GM08714 (cell line): ENCODE data around the gene CEP85.

Experiments
- H3K4me3 ChIP-seq: fragments of 200-500 bp; sonication (Bioruptor generic); 2 replicates; pipeline ENCODE4 v1.5.1; 2014; ENCODE audit warnings: mild to moderate bottlenecking, low read length, inconsistent platforms
- ZNF274 ChIP-seq: IDR thresholded peaks from 2 replicates; pipeline ENCODE4 v1.6.1; 2012; ENCODE audit warnings: mild to moderate bottlenecking, low read depth, low read length

The CEP85 gene

GRCh38 chr1:26233903-26234643, at the start of gene CEP85:
CEP85 (plus strand) TSS chr1:26234200; CDS start chr1:26239784, 5,584 bp downstream.
- no peak for TF ChIP-seq ZNF274
- peak within 1 kb of the TSS; percentile 86 for H3K4me3 ChIP-seq

DNA sequence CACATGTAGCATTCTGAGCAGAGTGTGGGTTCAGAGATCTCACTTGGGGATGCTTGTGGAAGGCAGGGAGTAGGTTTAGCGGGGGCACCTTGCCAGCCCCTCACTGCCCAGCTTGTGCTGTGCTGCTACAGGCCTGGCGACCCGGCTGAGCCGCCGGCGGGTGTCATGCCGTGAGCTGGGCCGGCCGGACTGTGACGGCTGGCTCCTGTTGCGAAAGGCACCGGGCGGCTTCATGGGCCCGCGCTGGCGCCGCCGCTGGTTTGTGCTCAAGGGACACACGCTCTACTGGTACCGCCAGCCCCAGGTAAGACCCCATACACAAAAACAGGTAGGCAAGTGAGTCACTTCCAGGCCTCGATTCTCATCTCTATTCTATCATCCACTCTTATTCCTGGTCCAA, 49.1 kb upstream of the CEP85 start:
- H3K4me3 ChIP-seq = no peak overlapping the region
- no peak for TF ChIP-seq ZNF274

- H3K4me3 ChIP-seq = no peak overlapping the region
- TF ChIP-seq ZNF274 = no peak
These were observed 46.1 kb upstream of the CEP85 start for GRCh38 chr1:26187882-26188281.

GRCh38 chr1:26188477-26188876, 45.5 kb upstream of the CEP85 start:
- no peak overlapping the region for H3K4me3 ChIP-seq
- TF ChIP-seq ZNF274 = no peak

DNA sequence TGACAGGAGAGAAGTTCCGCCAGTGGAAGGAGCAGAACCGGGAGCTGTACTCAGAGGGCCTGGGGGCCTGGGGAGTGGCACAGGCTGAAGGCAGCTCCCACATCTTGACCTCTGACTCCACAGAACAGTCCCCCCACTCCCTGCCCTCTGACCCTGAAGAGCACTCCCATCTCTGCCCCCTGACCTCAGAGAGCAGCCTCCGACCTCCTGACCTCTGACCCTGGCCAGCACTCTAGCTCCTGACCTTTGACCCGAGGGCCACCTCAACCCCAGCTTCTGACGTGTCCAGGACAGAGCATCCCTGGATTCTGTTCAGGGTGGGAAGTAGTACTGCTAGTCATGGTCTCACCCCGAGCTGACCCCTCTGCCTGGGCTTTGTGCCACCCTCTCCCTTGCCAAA, 44.7 kb upstream of the CEP85 start:
- no peak for TF ChIP-seq ZNF274

DNA sequence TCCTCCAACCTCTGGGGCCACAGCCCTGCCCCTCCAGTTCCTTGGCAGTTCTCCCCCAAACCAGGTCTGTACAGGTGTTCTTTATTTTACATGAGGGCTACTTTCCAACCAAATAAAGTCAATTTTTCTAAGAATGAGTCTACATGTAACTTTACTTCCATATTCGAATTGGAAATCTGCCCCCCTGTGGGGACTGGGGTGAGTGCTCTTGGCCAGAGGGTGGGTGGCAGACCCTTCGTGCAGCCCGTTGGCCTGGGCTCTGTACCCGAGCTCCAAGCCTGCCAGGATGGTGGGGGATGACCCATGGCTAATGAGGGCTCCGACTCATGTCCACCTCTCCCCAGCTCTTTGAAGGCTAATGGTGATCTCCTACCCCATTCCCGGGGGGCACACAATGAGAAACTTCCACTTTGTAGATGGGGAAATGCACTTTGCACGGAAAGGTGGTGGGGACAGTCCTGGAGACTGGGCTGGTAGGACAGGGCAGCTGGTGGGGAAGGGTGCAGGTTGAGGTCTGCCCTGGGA, 44.2 kb upstream of the CEP85 start:
- no peak for TF ChIP-seq ZNF274
- no peak overlapping the region for H3K4me3 ChIP-seq

More for the DNA sequence above, 44.7 kb upstream of the CEP85 start:
- H3K4me3 ChIP-seq = no peak overlapping the region

DNA sequence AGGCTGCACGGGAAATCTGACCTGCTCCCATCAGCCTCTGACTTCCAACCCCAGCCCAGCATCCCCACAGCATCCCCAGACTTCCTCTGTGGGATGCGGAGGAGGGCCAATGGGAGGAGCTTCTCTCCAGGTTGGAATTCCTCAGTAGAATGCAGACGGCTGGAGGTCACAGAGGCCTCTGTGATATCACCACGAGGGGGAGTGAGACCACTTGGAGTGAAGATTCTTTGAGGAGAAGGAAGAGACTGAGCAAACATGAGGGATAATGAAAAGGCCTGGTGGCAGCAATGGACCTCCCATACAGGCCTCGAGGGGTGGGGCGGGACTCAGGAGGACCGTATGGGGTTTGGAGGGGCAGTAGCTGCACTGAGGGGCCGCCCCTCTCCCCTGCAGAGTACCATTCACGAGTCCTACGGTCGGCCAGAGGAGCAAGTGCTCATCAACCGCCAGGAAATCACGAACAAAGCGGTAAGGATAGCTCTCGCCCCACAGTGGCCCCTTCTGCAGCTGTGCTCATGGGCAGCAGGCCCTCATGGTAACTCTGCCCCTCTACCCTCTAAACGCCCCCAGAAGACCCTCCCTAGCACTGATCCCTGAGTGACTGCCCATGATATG, 43.5 kb upstream of the CEP85 start, which contains the start of gene CATSPER4:
CATSPER4 (plus strand) TSS at position 230 of the 615 bp plus-strand sequence; CDS start at position 256, 26 bp downstream.
- no peak for TF ChIP-seq ZNF274
- H3K4me3 ChIP-seq = no peak within 1 kb of the TSS

GRCh38 chr1:26191739-26192138, 42.3 kb upstream of the CEP85 start:
- TF ChIP-seq ZNF274 = no peak
- no peak overlapping the region for H3K4me3 ChIP-seq

GRCh38 chr1:26195805-26196204, 38.2 kb upstream of the CEP85 start:
- no peak overlapping the region for H3K4me3 ChIP-seq
- TF ChIP-seq ZNF274 = no peak

DNA sequence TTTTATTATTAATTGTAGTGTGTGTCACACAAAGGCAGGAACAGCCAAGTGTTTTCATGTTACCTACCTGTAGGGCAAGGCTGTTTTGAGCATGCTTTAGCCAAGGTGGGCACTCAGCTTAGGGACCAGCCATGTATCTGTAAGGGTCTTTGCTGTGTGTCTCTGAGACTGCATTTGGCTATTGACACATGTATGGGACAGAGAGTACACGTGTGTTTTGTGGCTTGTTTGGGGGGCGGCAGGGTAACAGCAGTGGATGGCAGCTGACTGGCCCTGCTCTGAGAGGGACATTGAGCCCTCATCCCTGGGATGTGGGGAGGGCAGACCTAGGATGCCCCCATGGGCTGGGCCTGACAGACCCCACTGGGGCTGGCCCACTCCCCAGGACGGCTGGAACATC, 36.7 kb upstream of the CEP85 start:
- no peak overlapping the region for H3K4me3 ChIP-seq
- TF ChIP-seq ZNF274 = no peak

GRCh38 chr1:26197813-26198212, 36.2 kb upstream of the CEP85 start:
- TF ChIP-seq ZNF274 = no peak
- no peak overlapping the region for H3K4me3 ChIP-seq

GRCh38 chr1:26200413-26200812, 33.6 kb upstream of the CEP85 start:
- no peak for TF ChIP-seq ZNF274
- H3K4me3 ChIP-seq = no peak overlapping the region

GRCh38 chr1:26203642-26204318, 30.2 kb upstream of the CEP85 start:
- no peak for TF ChIP-seq ZNF274

GRCh38 chr1:26210147-26210870, 23.7 kb upstream of the CEP85 start:
- no peak overlapping the region for H3K4me3 ChIP-seq
- no peak for TF ChIP-seq ZNF274

More at GRCh38 chr1:26203642-26204318, 30.2 kb upstream of the CEP85 start:
- H3K4me3 ChIP-seq = no peak overlapping the region
